ENCODE data around the gene SKOR2.
"Not testable (repeated sequence)": the region's sequence is repeated elsewhere in the genome, so short reads cannot be mapped to it uniquely, and the experiment has no call there.

Gene SKOR2

GRCh38 chr18:47247416-47248114 is 3.9 kb downstream of the SKOR2 start:
- peaks cover 77% of the 10 kb centered on the region for H3K27me3 Mint-ChIP-seq
- peaks cover 26% of the 10 kb centered on the region for H3K4me1 Mint-ChIP-seq (ENCODE audit: low read depth)
- peaks cover 12% of the 10 kb centered on the region for H3K36me3 Mint-ChIP-seq (ENCODE audit: low read depth)
- H3K9me3 Mint-ChIP-seq = peaks cover 8% of the 10 kb centered on the region
- no peak overlapping the region for H3K4me3 Mint-ChIP-seq
- H3K27ac Mint-ChIP-seq = no peak overlapping the region

GRCh38 chr18:47247036-47247415 is 4.4 kb downstream of the SKOR2 start:
- H3K4me3 Mint-ChIP-seq = no peak overlapping the region

GRCh38 chr18:47246027-47246971 is 5.2 kb downstream of the SKOR2 start:
- peaks cover 12% of the 10 kb centered on the region for H3K36me3 Mint-ChIP-seq (ENCODE audit: low read depth)
- peaks cover 26% of the 10 kb centered on the region for H3K4me1 Mint-ChIP-seq (ENCODE audit: low read depth)
- peak overlapping the region; percentile 15 for H3K4me3 Mint-ChIP-seq
- peaks cover 8% of the 10 kb centered on the region for H3K9me3 Mint-ChIP-seq
- H3K27me3 Mint-ChIP-seq = peaks cover 76% of the 10 kb centered on the region
- no peak overlapping the region for H3K27ac Mint-ChIP-seq

More at GRCh38 chr18:47247036-47247415, 4.4 kb downstream of the SKOR2 start:
- no peak overlapping the region for H3K27ac Mint-ChIP-seq
- H3K36me3 Mint-ChIP-seq (ENCODE audit: low read depth) = peaks cover 12% of the 10 kb centered on the region
- peaks cover 76% of the 10 kb centered on the region for H3K27me3 Mint-ChIP-seq
- H3K4me1 Mint-ChIP-seq (ENCODE audit: low read depth) = peaks cover 26% of the 10 kb centered on the region
- H3K9me3 Mint-ChIP-seq = peaks cover 8% of the 10 kb centered on the region

- Mint-ChIP-seq H3K4me1 (ENCODE audit: low read depth) (peaks cover 11% of the 10 kb centered on the region), H3K9me3 (no peaks in the 10 kb centered on the region), H3K27ac (no peak overlapping the region), H3K27me3 (peaks cover 70% of the 10 kb centered on the region), H3K36me3 (ENCODE audit: low read depth) (peaks cover 12% of the 10 kb centered on the region), H3K4me3 (no peak overlapping the region)
These were observed 7.4 kb downstream of the SKOR2 start for GRCh38 chr18:47244086-47244485.

- Mint-ChIP-seq H3K9me3 (no peaks in the 10 kb centered on the region), H3K4me3 (no peak overlapping the region), H3K36me3 (ENCODE audit: low read depth) (no peaks in the 10 kb centered on the region), H3K27me3 (peaks cover 56% of the 10 kb centered on the region), H3K4me1 (ENCODE audit: low read depth) (no peaks in the 10 kb centered on the region), H3K27ac (no peak overlapping the region)
These were observed 16.4 kb downstream of the SKOR2 start for GRCh38 chr18:47235096-47235495.

GRCh38 chr18:47226660-47227059 is 24.8 kb downstream of the SKOR2 start:
- Mint-ChIP-seq H3K4me1 (ENCODE audit: low read depth) (no peaks in the 10 kb centered on the region), H3K36me3 (ENCODE audit: low read depth) (no peaks in the 10 kb centered on the region), H3K4me3 (no peak overlapping the region), H3K27me3 (peaks cover 49% of the 10 kb centered on the region), H3K9me3 (no peaks in the 10 kb centered on the region), H3K27ac (no peak overlapping the region)

GRCh38 chr18:47215554-47216138 is 35.8 kb downstream of the SKOR2 start:
- Mint-ChIP-seq H3K27me3 (peaks cover 56% of the 10 kb centered on the region), H3K9me3 (no peaks in the 10 kb centered on the region), H3K4me1 (ENCODE audit: low read depth) (no peaks in the 10 kb centered on the region), H3K27ac (no peak overlapping the region), H3K36me3 (ENCODE audit: low read depth) (no peaks in the 10 kb centered on the region), H3K4me3 (no peak overlapping the region)

GRCh38 chr18:47209171-47209570 is 42.3 kb downstream of the SKOR2 start:
- H3K27me3 Mint-ChIP-seq = peaks cover 35% of the 10 kb centered on the region
- H3K9me3 Mint-ChIP-seq = no peaks in the 10 kb centered on the region
- H3K4me3 Mint-ChIP-seq = no peak overlapping the region
- H3K4me1 Mint-ChIP-seq (ENCODE audit: low read depth) = no peaks in the 10 kb centered on the region
- no peak overlapping the region for H3K27ac Mint-ChIP-seq
- H3K36me3 Mint-ChIP-seq (ENCODE audit: low read depth) = no peaks in the 10 kb centered on the region

GRCh38 chr18:47206945-47207637 is 44.4 kb downstream of the SKOR2 start:
- no peaks in the 10 kb centered on the region for H3K36me3 Mint-ChIP-seq (ENCODE audit: low read depth)
- no peak overlapping the region for H3K4me3 Mint-ChIP-seq

GRCh38 chr18:47204908-47205522 is 46.4 kb downstream of the SKOR2 start:
- Mint-ChIP-seq H3K27me3 (peaks cover 18% of the 10 kb centered on the region), H3K9me3 (no peaks in the 10 kb centered on the region)

More at GRCh38 chr18:47206945-47207637, 44.4 kb downstream of the SKOR2 start:
- H3K27me3 Mint-ChIP-seq = peaks cover 26% of the 10 kb centered on the region
- H3K4me1 Mint-ChIP-seq (ENCODE audit: low read depth) = no peaks in the 10 kb centered on the region
- H3K9me3 Mint-ChIP-seq = no peaks in the 10 kb centered on the region
- no peak overlapping the region for H3K27ac Mint-ChIP-seq

GRCh38 chr18:47203626-47204464 is 47.6 kb downstream of the SKOR2 start:
- Mint-ChIP-seq H3K4me3 (no peak overlapping the region), H3K27me3 (peaks cover 8% of the 10 kb centered on the region), H3K4me1 (ENCODE audit: low read depth) (no peaks in the 10 kb centered on the region), H3K27ac (no peak overlapping the region), H3K36me3 (ENCODE audit: low read depth) (no peaks in the 10 kb centered on the region), H3K9me3 (no peaks in the 10 kb centered on the region)

More at GRCh38 chr18:47204908-47205522, 46.4 kb downstream of the SKOR2 start:
- H3K36me3 Mint-ChIP-seq (ENCODE audit: low read depth) = no peaks in the 10 kb centered on the region
- no peak overlapping the region for H3K4me3 Mint-ChIP-seq
- H3K4me1 Mint-ChIP-seq (ENCODE audit: low read depth) = no peaks in the 10 kb centered on the region
- no peak overlapping the region for H3K27ac Mint-ChIP-seq

- peaks cover 33% of the 10 kb centered on the region for H3K27me3 Mint-ChIP-seq
- not testable (repeated sequence) for H3K27ac Mint-ChIP-seq; H3K36me3 Mint-ChIP-seq (ENCODE audit: low read depth)
These were observed 55.5 kb downstream of the SKOR2 start for GRCh38 chr18:47195961-47196360.

GRCh38 chr18:47191961-47192360 is 59.5 kb downstream of the SKOR2 start:
- Mint-ChIP-seq H3K4me3 (no peak overlapping the region), H3K36me3 (ENCODE audit: low read depth) (no peaks in the 10 kb centered on the region), H3K27me3 (peaks cover 45% of the 10 kb centered on the region), H3K4me1 (ENCODE audit: low read depth) (peaks cover 4% of the 10 kb centered on the region), H3K27ac (no peak overlapping the region), H3K9me3 (no peaks in the 10 kb centered on the region)

More at GRCh38 chr18:47195961-47196360, 55.5 kb downstream of the SKOR2 start:
- not testable (repeated sequence) for H3K4me3 Mint-ChIP-seq; H3K9me3 Mint-ChIP-seq; H3K4me1 Mint-ChIP-seq (ENCODE audit: low read depth)
